H1 (cell line): ENCODE measurements around the gene OR10J5. TPM values are rescaled to one million over a fixed set of nuclear protein-coding genes. Genes with fewer than 3 reads are reported as not detected.

Experiments
- CTCF ChIA-PET: fragments of 300-600 bp; sonication (Branson Sonifier 250); formaldehyde crosslinking; loops from one replicate; lab custom pipeline; 2021; ENCODE audit not compliant: partially characterized antibody; lab: Charles Lee
- POLR2A ChIA-PET: fragments of 300-600 bp; sonication (Branson Sonifier 250); formaldehyde crosslinking; loops from one replicate; lab custom pipeline; 2021; ENCODE audit warnings: inconsistent platforms; ENCODE audit not compliant: partially characterized antibody; lab: Charles Lee
- DNase-seq, 2 experiments: peaks; one replicate each; pipeline versions ENCODE4 v3.0.0 to v3.0.0-alpha.2; 2010 to 2022; ENCODE audit warnings: low spot score in 2 of 2, low read depth in 1 of 2, mixed read lengths in 1 of 2
- FAIRE-seq: peaks from 2 replicates; lab custom pipeline; 2011; peaks lifted over from hg19 to GRCh38; lab: Jason Lieb, UNC
- H2AFZ ChIP-seq: 2 replicates; pipeline ENCODE4 v1.8.1; 2012; ENCODE audit warnings: low read length, inconsistent platforms
- H2AK5ac ChIP-seq: 2 replicates; pipeline ENCODE4 v1.6.1; 2013; ENCODE audit warnings: low read depth, low read length
- H2BK120ac ChIP-seq: replicated peaks from 2 replicates; pipeline ENCODE3; 2013; ENCODE audit warnings: low read depth, low read length, inconsistent platforms
- H2BK12ac ChIP-seq: 2 replicates; pipeline ENCODE4 v1.6.1; 2013; ENCODE audit warnings: low read depth, low read length
- H2BK15ac ChIP-seq: 2 replicates; pipeline ENCODE4 v1.6.1; 2013; ENCODE audit warnings: low read length
- H2BK20ac ChIP-seq: 2 replicates; pipeline ENCODE4 v1.6.1; 2013; ENCODE audit warnings: low read length
- H2BK5ac ChIP-seq: 2 replicates; pipeline ENCODE4 v1.6.1; 2013; ENCODE audit warnings: low read depth, low read length
- H3K14ac ChIP-seq: 2 replicates; pipeline ENCODE4 v1.6.1; 2013; ENCODE audit warnings: inconsistent platforms; ENCODE audit not compliant: insufficient read length
- H3K18ac ChIP-seq: 2 replicates; pipeline ENCODE4 v1.6.1; 2013; ENCODE audit warnings: low read length; ENCODE audit errors: extremely low read depth
- H3K23ac ChIP-seq: 2 replicates; pipeline ENCODE4 v1.6.1; 2013; ENCODE audit warnings: inconsistent platforms; ENCODE audit not compliant: insufficient read length
- H3K23me2 ChIP-seq: 2 replicates; pipeline ENCODE4 v1.6.1; 2013; ENCODE audit warnings: low read depth, low read length
- H3K27ac ChIP-seq: 2 replicates; pipeline ENCODE4 v1.6.1; 2011; ENCODE audit warnings: low read depth, low read length, inconsistent platforms
- H3K27me3 ChIP-seq, 4 experiments: replicated peaks in 1 of 4; 1 replicate in 1 of 4; 2 replicates in 3 of 4; pipeline versions ENCODE4 v1.6.1 to v1.8.1; 2011 to 2013; ENCODE audit warnings: low read length in 3 of 4, mild to moderate bottlenecking in 3 of 4, inconsistent platforms in 2 of 4, mixed read lengths in 2 of 4, moderate library complexity in 1 of 4; ENCODE audit not compliant: control insufficient read depth in 3 of 4, insufficient read depth in 3 of 4; ENCODE audit errors: extremely low read depth in 1 of 4
- H3K36me3 ChIP-seq, 4 experiments: 2 replicates each; pipeline versions ENCODE4 v1.6.1 to v1.8.1; 2011 to 2013; ENCODE audit warnings: mild to moderate bottlenecking in 4 of 4, low read length in 3 of 4, moderate library complexity in 2 of 4, control low read depth in 1 of 4, inconsistent platforms in 1 of 4; ENCODE audit not compliant: insufficient read depth in 4 of 4, control insufficient read depth in 2 of 4
- H3K4ac ChIP-seq: replicated peaks from 2 replicates; pipeline ENCODE3; 2013; ENCODE audit warnings: low read length, low read depth, mixed read lengths, inconsistent platforms; ENCODE audit not compliant: insufficient read length
- H3K4me1 ChIP-seq, 4 experiments: replicated peaks in 1 of 4; 1 replicate in 1 of 4; 2 replicates in 3 of 4; pipeline versions ENCODE4 v1.6.1 to v1.8.1; 2011 to 2013; ENCODE audit warnings: low read length in 3 of 4, inconsistent platforms in 2 of 4, mixed read lengths in 1 of 4; ENCODE audit not compliant: insufficient read depth in 4 of 4, control insufficient read depth in 3 of 4
- H3K4me2 ChIP-seq, 2 experiments: 2 replicates each; pipeline versions ENCODE4 v1.6.1 to v1.8.1; 2011 to 2013; ENCODE audit warnings: low read depth in 2 of 2, low read length in 2 of 2, control low read depth in 1 of 2, inconsistent platforms in 1 of 2, mild to moderate bottlenecking in 1 of 2; ENCODE audit not compliant: insufficient read depth in 1 of 2
- H3K4me3 ChIP-seq, 4 experiments: fragments of 200-600, 300-600 bp in 1 of 4; sonication (generic), shearing (Covaris generic), sonication (Bioruptor Twin) in 1 of 4; 2 replicates each; pipeline versions ENCODE4 v1.5.1 to v1.8.1; 2011 to 2016; ENCODE audit warnings: low read length in 4 of 4, low read depth in 3 of 4, control low read depth in 2 of 4, inconsistent platforms in 2 of 4, mild to moderate bottlenecking in 2 of 4, mixed read lengths in 1 of 4, moderate library complexity in 1 of 4; ENCODE audit not compliant: insufficient read depth in 2 of 4; ENCODE audit errors: extremely low read depth in 1 of 4
- H3K56ac ChIP-seq: replicated peaks from 2 replicates; pipeline ENCODE3; 2013; ENCODE audit warnings: low read depth, mild to moderate bottlenecking, mixed read lengths, low read length, inconsistent platforms; ENCODE audit not compliant: insufficient read length
- H3K79me1 ChIP-seq: 2 replicates; pipeline ENCODE4 v1.6.1; 2013; ENCODE audit warnings: low read depth, low read length, control low read depth
- H3K79me2 ChIP-seq, 2 experiments: 2 replicates each; pipeline versions ENCODE4 v1.6.1 to v1.8.1; 2012 to 2013; ENCODE audit warnings: low read length in 2 of 2, mild to moderate bottlenecking in 2 of 2, inconsistent platforms in 1 of 2; ENCODE audit not compliant: insufficient read depth in 2 of 2, control insufficient read depth in 1 of 2
- H3K9ac ChIP-seq, 4 experiments: replicated peaks in 1 of 4; 1 replicate in 1 of 4; 2 replicates in 3 of 4; pipeline versions ENCODE4 v1.6.1 to v1.8.1; 2011 to 2013; ENCODE audit warnings: low read depth in 3 of 4, low read length in 3 of 4, control low read depth in 2 of 4, mild to moderate bottlenecking in 2 of 4, moderate library complexity in 2 of 4, inconsistent platforms in 1 of 4; ENCODE audit errors: extremely low read depth in 1 of 4
- H3K9me3 ChIP-seq, 2 experiments: 2 replicates each; pipeline versions ENCODE4 v1.6.1 to v1.8.1; 2012 to 2013; ENCODE audit warnings: mild to moderate bottlenecking in 2 of 2, moderate library complexity in 2 of 2, control low read depth in 1 of 2, inconsistent platforms in 1 of 2, low read depth in 1 of 2, low read length in 1 of 2, mixed read lengths in 1 of 2; ENCODE audit not compliant: insufficient read depth in 2 of 2
- H4K20me1 ChIP-seq, 2 experiments: replicated peaks in 1 of 2; 2 replicates each; pipeline versions ENCODE3 to v1.8.1; 2011 to 2013; ENCODE audit warnings: inconsistent platforms in 2 of 2, low read length in 2 of 2, mild to moderate bottlenecking in 1 of 2; ENCODE audit not compliant: insufficient read depth in 2 of 2, control insufficient read depth in 1 of 2
- H4K5ac ChIP-seq: 2 replicates; pipeline ENCODE4 v1.6.1; 2013; ENCODE audit warnings: low read length, low read depth, mixed read lengths, inconsistent platforms; ENCODE audit not compliant: insufficient read length
- H4K8ac ChIP-seq: 2 replicates; pipeline ENCODE4 v1.8.0; 2013; ENCODE audit warnings: mild to moderate bottlenecking, moderate library complexity, low read length, inconsistent platforms; ENCODE audit not compliant: insufficient read depth; ENCODE audit errors: extremely low read depth
- H4K91ac ChIP-seq: replicated peaks from 2 replicates; pipeline ENCODE3; 2013; ENCODE audit warnings: low read length, mixed read lengths, inconsistent platforms; ENCODE audit not compliant: insufficient read length
- BRCA1 ChIP-seq: IDR thresholded peaks from 2 replicates; pipeline ENCODE4 v1.6.1; 2012; ENCODE audit warnings: low read depth, low read length, improper control_type of control experiment
- EZH2 ChIP-seq: fragments of 200-600 bp; sonication (generic); IDR thresholded peaks from 2 replicates; pipeline ENCODE4 v1.7.1; 2012; ENCODE audit warnings: low read depth, mild to moderate bottlenecking, moderate library complexity, low read length, inconsistent platforms; ENCODE audit not compliant: severe bottlenecking
- KDM1A ChIP-seq: fragments of 200-600, 300-600 bp; sonication (generic); IDR thresholded peaks from 2 replicates; pipeline ENCODE4 v1.7.1; 2016; ENCODE audit warnings: mild to moderate bottlenecking, low read length, borderline replicate concordance
- KDM4A ChIP-seq: IDR thresholded peaks from one replicate; pipeline ENCODE4 v1.7.1; 2012; ENCODE audit warnings: low read depth, mild to moderate bottlenecking, moderate library complexity, low read length, inconsistent platforms; ENCODE audit not compliant: severe bottlenecking
- MAFK ChIP-seq: IDR thresholded peaks from 2 replicates; pipeline ENCODE4 v1.6.1; 2012; ENCODE audit warnings: low read depth, mild to moderate bottlenecking, improper control_type of control experiment, low read length
- PHF8 ChIP-seq: fragments of 200-600 bp; sonication (generic); conservative IDR thresholded peaks from 2 replicates; pipeline ENCODE4 v1.7.1; 2012; ENCODE audit warnings: low read depth, mild to moderate bottlenecking, inconsistent platforms, low read length, moderate library complexity
- SAP30 ChIP-seq: fragments of 300-600 bp; sonication (generic); IDR thresholded peaks from 2 replicates; pipeline ENCODE4 v1.7.1; 2012; ENCODE audit warnings: low read length, moderate library complexity, mild to moderate bottlenecking, inconsistent platforms; ENCODE audit not compliant: insufficient read depth, insufficient replicate concordance
- SIRT6 ChIP-seq: IDR thresholded peaks from one replicate; pipeline ENCODE4 v1.7.1; 2012; ENCODE audit warnings: low read length, inconsistent platforms
- SIX5 ChIP-seq: IDR thresholded peaks from 2 replicates; pipeline ENCODE4 v1.6.1; 2011; ENCODE audit warnings: mild to moderate bottlenecking, low read depth, low read length
- SP1 ChIP-seq: IDR thresholded peaks from 2 replicates; pipeline ENCODE4 v1.6.1; 2011; ENCODE audit warnings: low read depth, low read length
- SP2 ChIP-seq: IDR thresholded peaks from 2 replicates; pipeline ENCODE4 v1.6.1; 2012; ENCODE audit warnings: mild to moderate bottlenecking, low read length, inconsistent platforms
- YY1 ChIP-seq: IDR thresholded peaks from 2 replicates; pipeline ENCODE4 v1.6.1; 2011; ENCODE audit warnings: low read depth, mild to moderate bottlenecking, low read length
- WGBS, 2 experiments: shearing (Covaris generic) in 1 of 2; methylation state at CpG; one replicate each; pipeline versions ENCODE4 v1.1.6 to v1.1.7; 2013 to 2015; ENCODE audit warnings: low lambda C conversion rate in 2 of 2, mixed read lengths in 2 of 2, inconsistent platforms in 1 of 2, low coverage in 1 of 2, missing lambda C conversion rate in 1 of 2; ENCODE audit not compliant: insufficient replicate concordance in 2 of 2, insufficient coverage in 1 of 2, insufficient read length in 1 of 2; ENCODE audit errors: extremely low coverage in 1 of 2, missing lambda C conversion rate in 1 of 2; 5-methylcytosine and 5-hydroxymethylcytosine counted together
- polyA plus RNA-seq, 7 experiments: library from polyadenylated mRNA; depleted of rRNA in 3 of 7; stranded (reverse) in 5 of 7; unstranded in 2 of 7; fragments of >200 nt in 5 of 7; fragments of 200-250 nt in 2 of 7; gene quantifications; 1 replicate in 5 of 7; 2 replicates in 1 of 7; 4 replicates in 1 of 7; pipeline versions ENCODE4 v1.2.1 to v1.2.3, GENCODE V29; 2011 to 2013; ENCODE audit warnings: missing spikeins in 2 of 7, mixed read lengths in 2 of 7
- total RNA-seq: library from RNA; stranded (reverse); fragmentation: NEBNext Ultra II Directional; extraction: Animal tissue kit (Norgen Biotek cat#: 25700); gene quantifications from 2 replicates; pipeline ENCODE4 v1.2.1, GENCODE V29; 2021

The OR10J5 gene
- total and polyA plus RNA-seq, 2 of the 8 experiments (the other 6 are each of a cell fraction or from before 2014, with no cell fraction given), result not detected

DNA sequence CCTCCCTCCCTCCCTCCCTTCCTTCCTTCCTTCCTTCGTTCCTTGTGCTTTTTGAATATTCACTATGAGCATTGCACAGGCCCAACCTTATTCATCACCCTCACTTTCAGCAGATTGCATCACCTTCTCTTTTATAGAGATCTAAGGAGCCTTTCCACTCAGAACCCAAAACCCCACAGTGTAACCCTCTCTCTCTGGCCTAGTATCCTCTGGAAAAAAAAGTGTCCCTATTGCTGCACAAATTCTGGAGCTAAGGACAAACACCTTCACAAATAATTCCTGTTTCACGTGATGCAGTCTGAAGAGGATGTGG, 25.6 kb downstream of the OR10J5 start:
- no peak overlapping the region for H2BK15ac ChIP-seq
- H3K18ac ChIP-seq, result no peak overlapping the region
- H3K23me2 ChIP-seq, result no peaks in the 10 kb centered on the region
- H2AFZ ChIP-seq, result no peak overlapping the region
- no peak overlapping the region for H2BK20ac ChIP-seq
- H3K14ac ChIP-seq, result no peak overlapping the region
- H3K4ac ChIP-seq, result no peak overlapping the region
- no peak overlapping the region for H4K5ac ChIP-seq
- no peak overlapping the region for H3K4me2 ChIP-seq
- 47% methylated on average over 2 of the region's 2 CpGs; no CpG with 5 or more reads in 1 of the 2 experiments for WGBS, 2 experiments
- no peak overlapping the region for H2BK120ac ChIP-seq
- no peak for TF ChIP-seq SP1
- no peak for TF ChIP-seq EZH2
- no peak for TF ChIP-seq SIX5
- no peak for TF ChIP-seq SAP30
- no peak for TF ChIP-seq BRCA1
- no peak for TF ChIP-seq MAFK
- no peak for TF ChIP-seq KDM4A
- no peak for TF ChIP-seq SP2
- TF ChIP-seq KDM1A, result no peak
- TF ChIP-seq SIRT6, result no peak
- TF ChIP-seq PHF8, result no peak
- TF ChIP-seq YY1, result no peak
- H3K79me1 ChIP-seq, result no peaks in the 10 kb centered on the region
- CTCF ChIA-PET, result no interaction called here
- no peak overlapping the region for H3K9ac ChIP-seq
- H2BK12ac ChIP-seq, result no peak overlapping the region
- FAIRE-seq (no peak), DNase-seq (no peak)
- no peak overlapping the region for H4K91ac ChIP-seq
- no peaks in the 10 kb centered on the region for H3K4me1 ChIP-seq
- no peak overlapping the region for H3K56ac ChIP-seq
- no peaks in the 10 kb centered on the region for H3K79me2 ChIP-seq
- no peak overlapping the region for H2BK5ac ChIP-seq
- no peaks in the 10 kb centered on the region for H3K27me3 ChIP-seq
- H3K9me3 ChIP-seq, result peaks cover 41 to 48% of the 10 kb centered on the region in 2 experiments
- H4K20me1 ChIP-seq, result no peaks in the 10 kb centered on the region
- no peak overlapping the region for H4K8ac ChIP-seq
- no peak overlapping the region for H3K27ac ChIP-seq
- POLR2A ChIA-PET, result no interaction called here
- no peaks in the 10 kb centered on the region for H3K36me3 ChIP-seq
- H2AK5ac ChIP-seq, result no peak overlapping the region
- no peak overlapping the region for H3K23ac ChIP-seq
- no peak overlapping the region for H3K4me3 ChIP-seq
